Naive thymus-derived CD4-positive, alpha-beta T cell (primary cell): Measurements from ENCODE around the gene GRIK4. TPM values are rescaled to one million over a fixed set of nuclear protein-coding genes. Genes with fewer than 3 reads are reported as not detected.
"Not testable (repeated sequence)": the region's sequence is repeated elsewhere in the genome, so short reads cannot be mapped to it uniquely, and the experiment has no call there.

Experiments used
- ATAC-seq: fragments of 150-1000 bp; cut with Tn5 transposase; 2 replicates; pipeline ENCODE4 v1.10.0; 2021; ENCODE audit warnings: mild to moderate bottlenecking, moderate library complexity
- CTCF ChIA-PET: fragments of 350-600 bp; sonication (Branson Sonifier 250); formaldehyde crosslinking; loops from one replicate; lab custom pipeline; 2021; ENCODE audit warnings: antibody characterized with exemption; lab: Charles Lee
- POLR2A ChIA-PET: fragments of 350-600 bp; sonication (Branson Sonifier 250); formaldehyde crosslinking; loops from one replicate; lab custom pipeline; 2021; ENCODE audit warnings: antibody characterized with exemption, inconsistent platforms; lab: Charles Lee
- DNase-seq, 9 donors: peaks; one replicate each; pipeline versions ENCODE4 v3.0.0 to v3.0.0-alpha.2; 2020 to 2022; ENCODE audit warnings: mixed read lengths in 1 of 9
- H3K27ac ChIP-seq: one replicate; pipeline ENCODE4 v1.7.0; 2013; ENCODE audit warnings: mild to moderate bottlenecking, low read depth, low read length, moderate library complexity
- H3K27me3 ChIP-seq, 2 donors: one replicate each; pipeline ENCODE4 v1.7.0; 2013; ENCODE audit warnings: low read length in 2 of 2, mild to moderate bottlenecking in 2 of 2, moderate library complexity in 2 of 2; ENCODE audit not compliant: control insufficient read depth in 2 of 2, insufficient read depth in 2 of 2
- H3K36me3 ChIP-seq, 3 experiments: 1 replicate in 2 of 3; 2 replicates in 1 of 3; pipeline ENCODE4 v1.7.0; 2013; ENCODE audit warnings: low read length in 3 of 3, mild to moderate bottlenecking in 3 of 3, moderate library complexity in 1 of 3; ENCODE audit not compliant: insufficient read depth in 3 of 3, control insufficient read depth in 2 of 3
- H3K4me1 ChIP-seq, 2 donors: one replicate each; pipeline ENCODE4 v1.7.0; 2013; ENCODE audit warnings: low read length in 2 of 2, mild to moderate bottlenecking in 2 of 2, moderate library complexity in 1 of 2; ENCODE audit not compliant: control insufficient read depth in 2 of 2, insufficient read depth in 2 of 2
- H3K4me3 ChIP-seq: 2 replicates; pipeline ENCODE4 v1.7.0; 2013; ENCODE audit warnings: mild to moderate bottlenecking, low read length
- H3K9me3 ChIP-seq, 3 experiments: 1 replicate in 2 of 3; 2 replicates in 1 of 3; pipeline ENCODE4 v1.7.0; 2013; ENCODE audit warnings: low read length in 3 of 3; ENCODE audit not compliant: control insufficient read depth in 2 of 3
- H3K27ac Mint-ChIP-seq, 9 donors: one replicate each; pipeline ENCODE4 v1.8.0; 2020 to 2022; ENCODE audit warnings: mixed read lengths in 9 of 9, mild to moderate bottlenecking in 8 of 9, moderate library complexity in 5 of 9, inconsistent platforms in 2 of 9
- H3K27me3 Mint-ChIP-seq, 5 donors: one replicate each; pipeline ENCODE4 v1.8.0; 2021 to 2022; ENCODE audit warnings: mixed read lengths in 5 of 5, mild to moderate bottlenecking in 1 of 5
- H3K36me3 Mint-ChIP-seq, 5 donors: one replicate each; pipeline ENCODE4 v1.8.0; 2020 to 2022; ENCODE audit warnings: mixed read lengths in 5 of 5, mild to moderate bottlenecking in 3 of 5, inconsistent platforms in 1 of 5
- H3K4me1 Mint-ChIP-seq, 7 donors: one replicate each; pipeline ENCODE4 v1.8.0; 2020 to 2022; ENCODE audit warnings: mixed read lengths in 7 of 7, mild to moderate bottlenecking in 3 of 7, inconsistent platforms in 1 of 7
- H3K4me3 Mint-ChIP-seq, 10 donors: one replicate each; pipeline ENCODE4 v1.8.0; 2020 to 2022; ENCODE audit warnings: mild to moderate bottlenecking in 10 of 10, mixed read lengths in 10 of 10, moderate library complexity in 6 of 10, inconsistent platforms in 2 of 10
- H3K9me3 Mint-ChIP-seq, 11 donors: one replicate each; pipeline ENCODE4 v1.8.0; 2020 to 2022; ENCODE audit warnings: mixed read lengths in 11 of 11, mild to moderate bottlenecking in 4 of 11, inconsistent platforms in 1 of 11, moderate library complexity in 1 of 11
- intact Hi-C, 2 donors: fragments of 100-400 bp; cut with micrococcal nuclease; formaldehyde crosslinking; loops; one replicate each; pipeline ENCODE4 v1.15.1; 2023
- polyA plus RNA-seq, 2 donors: library from polyadenylated mRNA; unstranded; fragments of 300-500 nt; fragmentation: Illumina TruSeq; gene quantifications; one replicate each; pipeline ENCODE4 v1.2.3, GENCODE V29; 2021
- total RNA-seq, 6 experiments: library from RNA in 5 of 6; stranded (reverse) in 5 of 6; gene quantifications; 1 replicate in 5 of 6; 2 replicates in 1 of 6; pipeline ENCODE4 v1.2.3 and lab custom pipeline; 2021 to 2026

GRIK4 gene
- total and polyA plus RNA-seq, 7 experiments from 2014 or later: 0.93 to 3.8 TPM; not detected in 5

GRCh38 chr11:120759046-120759445 lies 247.5 kb downstream of the GRIK4 start:
- no peak overlapping the region for H3K27ac ChIP-seq
- no peaks in the 10 kb centered on the region for H3K4me1 Mint-ChIP-seq
- peaks cover 0 to 4% (median 0%) of the 10 kb centered on the region in 11 donors for H3K9me3 Mint-ChIP-seq
- H3K4me3 ChIP-seq: no peak overlapping the region
- no peaks in the 10 kb centered on the region for H3K36me3 Mint-ChIP-seq
- H3K4me3 Mint-ChIP-seq: no peak overlapping the region
- ChIA-PET POLR2A (no interaction called here), CTCF (interaction anchor here (0.7 kb wide), 1 partner anchor 43 kb away, joined by 8 read pairs; no protein-coding TSS in a partner anchor)
- H3K36me3 ChIP-seq: no peaks in the 10 kb centered on the region
- intact Hi-C loops: no loop called here
- DNase-seq (no peak), ATAC-seq (no peak)
- no peaks in the 10 kb centered on the region for H3K9me3 ChIP-seq
- no peaks in the 10 kb centered on the region for H3K27me3 ChIP-seq
- no peaks in the 10 kb centered on the region for H3K4me1 ChIP-seq
- peaks cover under 1 to 24% (median 11%) of the 10 kb centered on the region in 5 donors for H3K27me3 Mint-ChIP-seq
- no peak overlapping the region for H3K27ac Mint-ChIP-seq

GRCh38 chr11:120765710-120766109 lies 254.2 kb downstream of the GRIK4 start:
- H3K27me3 Mint-ChIP-seq: peaks cover 10 to 50% (median 25%) of the 10 kb centered on the region in 5 donors
- H3K4me1 ChIP-seq, H3K36me3 ChIP-seq, H3K9me3 ChIP-seq, CTCF ChIA-PET, ATAC-seq, H3K4me3 Mint-ChIP-seq, H3K4me3 ChIP-seq, POLR2A ChIA-PET, H3K4me1 Mint-ChIP-seq, H3K36me3 Mint-ChIP-seq, H3K27me3 ChIP-seq, DNase-seq, intact Hi-C loops, H3K27ac Mint-ChIP-seq, H3K27ac ChIP-seq: not testable (repeated sequence)
- peaks cover 0 to 32% (median 11%) of the 10 kb centered on the region in 11 donors for H3K9me3 Mint-ChIP-seq

GRCh38 chr11:120766318-120766717 lies 254.8 kb downstream of the GRIK4 start:
- Mint-ChIP-seq H3K36me3 (peaks cover 0 to 4% (median 0%) of the 10 kb centered on the region in 5 donors), H3K4me1 (no peaks in the 10 kb centered on the region), H3K27me3 (peaks cover 16 to 55% (median 31%) of the 10 kb centered on the region in 5 donors), H3K27ac (no peak overlapping the region), H3K9me3 (peaks cover 0 to 32% (median 11%) of the 10 kb centered on the region in 11 donors), H3K4me3 (no peak overlapping the region)
- CTCF ChIA-PET: no interaction called here
- Histone ChIP-seq H3K27me3 (no peaks in the 10 kb centered on the region), H3K27ac (no peak overlapping the region), H3K9me3 (no peaks in the 10 kb centered on the region), H3K4me1 (no peaks in the 10 kb centered on the region), H3K36me3 (no peaks in the 10 kb centered on the region), H3K4me3 (no peak overlapping the region)
- ATAC-seq (no peak), DNase-seq (no peak)
- POLR2A ChIA-PET: no interaction called here
- intact Hi-C loops: no loop called here

- Mint-ChIP-seq H3K36me3 (peaks cover 0 to 4% (median 0%) of the 10 kb centered on the region in 5 donors), H3K27me3 (peaks cover 12 to 53% (median 28%) of the 10 kb centered on the region in 5 donors), H3K4me3 (no peak overlapping the region), H3K4me1 (no peaks in the 10 kb centered on the region), H3K9me3 (peaks cover 0 to 32% (median 11%) of the 10 kb centered on the region in 11 donors), H3K27ac (no peak overlapping the region)
- intact Hi-C loops: no loop called here
- CTCF ChIA-PET: no interaction called here
- POLR2A ChIA-PET: no interaction called here
- ATAC-seq (no peak), DNase-seq (no peak)
- H3K36me3 ChIP-seq: no peaks in the 10 kb centered on the region
- H3K4me3 ChIP-seq: no peak overlapping the region
- H3K9me3 ChIP-seq: no peaks in the 10 kb centered on the region
- H3K27ac ChIP-seq: no peak overlapping the region
- no peaks in the 10 kb centered on the region for H3K4me1 ChIP-seq
- H3K27me3 ChIP-seq: no peaks in the 10 kb centered on the region
Observed at GRCh38 chr11:120768949-120769348, 257.4 kb downstream of the GRIK4 start.

GRCh38 chr11:120769906-120770305 lies 258.4 kb downstream of the GRIK4 start:
- Mint-ChIP-seq H3K4me3 (no peak overlapping the region), H3K4me1 (no peaks in the 10 kb centered on the region), H3K36me3 (peaks cover 0 to 3% (median 0%) of the 10 kb centered on the region in 5 donors), H3K27ac (no peak overlapping the region), H3K9me3 (peaks cover 0 to 32% (median 11%) of the 10 kb centered on the region in 11 donors), H3K27me3 (peaks cover 13 to 46% (median 27%) of the 10 kb centered on the region in 5 donors)
- Histone ChIP-seq H3K27ac (no peak overlapping the region), H3K4me3 (no peak overlapping the region), H3K4me1 (no peaks in the 10 kb centered on the region), H3K27me3 (no peaks in the 10 kb centered on the region), H3K9me3 (no peaks in the 10 kb centered on the region), H3K36me3 (no peaks in the 10 kb centered on the region)
- POLR2A ChIA-PET: no interaction called here
- ATAC-seq: no peak
- CTCF ChIA-PET: no interaction called here
- intact Hi-C loops: no loop called here
- no peak for DNase-seq

GRCh38 chr11:120771551-120772060 lies 260.1 kb downstream of the GRIK4 start:
- no peaks in the 10 kb centered on the region for H3K4me1 Mint-ChIP-seq
- H3K27me3 Mint-ChIP-seq: peaks cover 8 to 49% (median 23%) of the 10 kb centered on the region in 5 donors
- Histone ChIP-seq H3K9me3 (no peaks in the 10 kb centered on the region), H3K27me3 (no peaks in the 10 kb centered on the region), H3K27ac (no peak overlapping the region), H3K4me3 (no peak overlapping the region), H3K4me1 (no peaks in the 10 kb centered on the region), H3K36me3 (no peaks in the 10 kb centered on the region)
- no peak for ATAC-seq
- DNase-seq: no peak
- no peak overlapping the region for H3K27ac Mint-ChIP-seq
- intact Hi-C loops: no loop called here
- CTCF ChIA-PET: no interaction called here
- peaks cover 0 to 30% (median 8%) of the 10 kb centered on the region in 11 donors for H3K9me3 Mint-ChIP-seq
- no peak overlapping the region for H3K4me3 Mint-ChIP-seq
- H3K36me3 Mint-ChIP-seq: no peaks in the 10 kb centered on the region
- POLR2A ChIA-PET: no interaction called here

GRCh38 chr11:120773501-120774031 lies 262.0 kb downstream of the GRIK4 start:
- no peaks in the 10 kb centered on the region for H3K36me3 Mint-ChIP-seq
- H3K27me3 ChIP-seq: no peaks in the 10 kb centered on the region
- ChIA-PET POLR2A (no interaction called here), CTCF (no interaction called here)
- no peaks in the 10 kb centered on the region for H3K36me3 ChIP-seq
- H3K27ac ChIP-seq: no peak overlapping the region
- no peaks in the 10 kb centered on the region for H3K4me1 ChIP-seq
- H3K9me3 Mint-ChIP-seq: peaks cover 0 to 11% (median 0%) of the 10 kb centered on the region in 11 donors
- H3K4me1 Mint-ChIP-seq: no peaks in the 10 kb centered on the region
- ATAC-seq (no peak), DNase-seq (no peak)
- no peaks in the 10 kb centered on the region for H3K9me3 ChIP-seq
- no peak overlapping the region for H3K27ac Mint-ChIP-seq
- peaks cover 8 to 39% (median 19%) of the 10 kb centered on the region in 5 donors for H3K27me3 Mint-ChIP-seq
- intact Hi-C loops: no loop called here
- no peak overlapping the region for H3K4me3 Mint-ChIP-seq
- no peak overlapping the region for H3K4me3 ChIP-seq
